T-helper 2 cell treated with Interferon-gamma antibody and Interleukin-4, amounts not matched to agents 100 ng/mL and 5 ng/mL, for 36 hours (primary cell): ENCODE results near the gene SLC46A3. TPM values are rescaled to one million over a fixed set of nuclear protein-coding genes. Genes with fewer than 3 reads are reported as not detected.
"Not testable (repeated sequence)": the region's sequence is repeated elsewhere in the genome, so short reads cannot be mapped to it uniquely, and the experiment has no call there.

Source experiments
- intact Hi-C: fragments of 100-400 bp; cut with micrococcal nuclease; formaldehyde crosslinking; loops from one replicate; pipeline ENCODE4 v1.15.1; 2023
- total RNA-seq: library from RNA; stranded (reverse); gene quantifications from 2 replicates; pipeline ENCODE4 v1.2.3, GENCODE V29; 2022

Gene SLC46A3
- total RNA-seq, 1 donor from 2014 or later: 10.5 TPM

DNA sequence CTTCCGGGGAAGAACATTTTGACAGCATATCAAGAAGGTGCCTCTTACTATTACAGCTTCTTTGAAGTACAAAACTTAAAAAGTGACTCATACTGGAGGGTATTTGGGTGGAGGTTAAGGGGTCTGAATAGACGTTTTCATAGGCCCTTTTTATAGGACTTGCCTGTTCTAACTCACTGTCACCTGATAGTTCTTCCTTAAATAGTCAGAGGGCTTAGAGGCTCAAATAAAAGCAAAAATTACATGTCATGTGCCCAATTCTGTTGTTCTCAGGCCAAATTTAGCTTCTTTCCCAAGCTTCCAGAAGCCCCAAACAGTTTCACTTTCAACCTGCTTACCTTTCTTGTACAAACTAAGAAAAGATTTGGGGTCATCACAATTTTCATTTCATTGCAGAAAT is 16.1 kb upstream of the SLC46A3 start:
- intact Hi-C loops: no loop called here

GRCh38 chr13:28730762-28731161 is 12.0 kb upstream of the SLC46A3 start:
- intact Hi-C loops: no loop called here

GRCh38 chr13:28729541-28729940 is 10.8 kb upstream of the SLC46A3 start:
- intact Hi-C loops: no loop called here

DNA sequence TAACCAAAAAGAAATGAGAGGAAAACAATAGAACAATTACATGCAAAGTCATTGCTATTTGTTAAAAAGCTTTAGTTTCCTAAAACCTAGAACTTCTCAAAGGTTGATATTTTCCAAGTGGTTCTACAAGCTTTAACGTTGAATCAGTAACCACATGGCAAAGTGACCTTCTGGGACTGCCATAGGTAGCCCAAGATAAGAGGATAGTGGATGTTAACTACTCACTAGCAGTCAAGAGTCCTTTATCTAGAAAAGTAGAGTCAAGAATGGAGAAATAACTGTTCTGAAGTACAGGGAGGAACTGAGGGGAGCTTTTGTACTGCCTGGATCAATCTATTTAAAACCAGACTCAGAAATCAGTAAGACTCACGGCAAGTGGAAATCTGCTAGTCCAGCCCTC is 9.9 kb upstream of the SLC46A3 start:
- intact Hi-C loops: no loop called here

DNA sequence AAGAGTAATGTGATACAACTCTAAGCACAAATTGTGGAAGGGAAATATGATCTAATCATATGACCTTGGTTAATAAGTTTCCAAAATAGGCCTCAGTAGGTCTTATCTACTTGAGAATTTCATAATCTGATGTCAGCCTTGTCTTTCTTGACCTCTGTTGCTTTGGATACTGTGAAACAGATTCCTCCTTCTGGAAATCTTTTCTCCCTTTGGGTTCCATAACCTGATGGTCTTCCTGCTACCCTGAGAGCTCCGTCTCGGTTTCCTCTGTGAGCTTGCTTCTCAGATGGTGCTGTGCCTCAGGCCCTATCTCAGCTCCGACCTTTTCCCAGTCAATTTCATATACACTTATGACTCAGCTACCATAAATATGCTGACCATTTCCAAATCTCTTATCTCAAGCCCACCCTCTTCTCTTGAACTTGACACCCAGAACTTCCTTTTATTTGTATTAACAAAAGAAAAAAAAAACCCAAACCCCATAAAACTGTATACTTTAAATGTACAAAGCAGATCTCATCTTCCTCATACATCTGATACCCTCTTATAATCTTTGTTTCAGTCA is 6.4 kb upstream of the SLC46A3 start:
- intact Hi-C loops: no loop called here

GRCh38 chr13:28723806-28724205 is 5.0 kb upstream of the SLC46A3 start:
- intact Hi-C loops: no loop called here

- intact Hi-C loops: loop anchor here (2.0 to 10.0 kb wide), 2 partner anchors 61 to 1265 kb away; partner anchors contain the start of genes MTIF3 and POMP
These were observed 671 bp upstream of the SLC46A3 start for GRCh38 chr13:28719227-28720055.

GRCh38 chr13:28718196-28718542 is 601 bp downstream of the SLC46A3 start:
- intact Hi-C loops: loop anchor here (2.0 to 10.0 kb wide), 2 partner anchors 59 to 1263 kb away; partner anchors contain the start of genes MTIF3 and POMP

DNA sequence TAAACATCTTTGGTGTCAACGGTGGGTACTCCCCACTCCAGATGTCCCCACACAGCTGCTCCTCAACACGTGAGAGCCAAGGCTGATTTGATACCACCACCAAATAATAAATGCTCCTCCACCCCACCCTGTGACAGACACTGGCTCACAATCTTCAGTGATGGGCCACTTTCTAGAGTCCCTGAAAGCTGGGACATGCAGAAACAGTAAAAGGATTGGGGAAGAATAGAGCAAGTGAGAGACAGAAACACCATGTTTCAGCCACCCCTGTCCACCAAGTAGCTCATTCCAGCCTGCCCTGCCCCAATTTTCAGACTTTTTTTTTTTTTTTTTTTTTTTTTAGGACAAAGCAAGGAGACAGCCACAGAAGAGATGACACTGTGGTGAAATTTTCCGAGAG is 1.6 kb downstream of the SLC46A3 start:
- intact Hi-C loops: loop anchor here (10.0 kb wide), 1 partner anchor 1262 kb away; the partner anchor contains the start of gene MTIF3

- intact Hi-C loops: loop anchor here (10.0 kb wide), 1 partner anchor 1262 kb away; the partner anchor contains the start of gene MTIF3
These were observed 2.3 kb downstream of the SLC46A3 start for GRCh38 chr13:28716511-28716910.

DNA sequence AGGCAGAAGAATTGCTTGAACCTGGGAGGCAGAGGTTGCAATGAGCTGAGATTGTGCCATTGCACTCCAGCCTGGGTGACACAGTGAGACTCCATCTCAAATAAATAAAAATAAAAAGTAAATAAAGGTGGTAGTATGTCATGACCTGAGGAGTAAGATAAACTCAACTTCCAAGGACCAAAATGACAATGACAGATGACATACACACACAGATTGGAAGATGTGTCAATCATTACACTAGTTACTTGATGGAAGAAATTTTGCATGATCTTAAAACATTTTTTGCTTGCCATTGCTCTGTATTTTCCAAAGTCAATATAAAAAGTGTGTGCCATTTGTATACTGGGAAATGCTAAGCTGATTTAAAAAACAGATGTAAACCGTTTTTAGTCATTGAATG is 4.1 kb downstream of the SLC46A3 start:
- intact Hi-C loops: loop anchor here (10.0 kb wide), 1 partner anchor 1260 kb away; the partner anchor contains the start of gene MTIF3

GRCh38 chr13:28710161-28710560 is 8.6 kb downstream of the SLC46A3 start:
- intact Hi-C loops: loop anchor here (10.0 kb wide), 1 partner anchor 1255 kb away; the partner anchor contains the start of gene MTIF3

- intact Hi-C loops: loop anchor here (2.0 kb wide), 1 partner anchor 49 kb away; the partner anchor contains the start of gene POMP
These were observed 10.9 kb downstream of the SLC46A3 start for GRCh38 chr13:28707629-28708427.

- intact Hi-C loops: no loop called here
These were observed 13.2 kb downstream of the SLC46A3 start for GRCh38 chr13:28705461-28706083.

- intact Hi-C loops: no loop called here
These were observed 13.9 kb downstream of the SLC46A3 start for GRCh38 chr13:28704919-28705318.

- intact Hi-C loops: no loop called here
These were observed 14.5 kb downstream of the SLC46A3 start for GRCh38 chr13:28704282-28704681.

- intact Hi-C loops: no loop called here
These were observed 19.5 kb downstream of the SLC46A3 start for GRCh38 chr13:28699246-28699645.

GRCh38 chr13:28697441-28697840 is 21.3 kb downstream of the SLC46A3 start:
- intact Hi-C loops: no loop called here

DNA sequence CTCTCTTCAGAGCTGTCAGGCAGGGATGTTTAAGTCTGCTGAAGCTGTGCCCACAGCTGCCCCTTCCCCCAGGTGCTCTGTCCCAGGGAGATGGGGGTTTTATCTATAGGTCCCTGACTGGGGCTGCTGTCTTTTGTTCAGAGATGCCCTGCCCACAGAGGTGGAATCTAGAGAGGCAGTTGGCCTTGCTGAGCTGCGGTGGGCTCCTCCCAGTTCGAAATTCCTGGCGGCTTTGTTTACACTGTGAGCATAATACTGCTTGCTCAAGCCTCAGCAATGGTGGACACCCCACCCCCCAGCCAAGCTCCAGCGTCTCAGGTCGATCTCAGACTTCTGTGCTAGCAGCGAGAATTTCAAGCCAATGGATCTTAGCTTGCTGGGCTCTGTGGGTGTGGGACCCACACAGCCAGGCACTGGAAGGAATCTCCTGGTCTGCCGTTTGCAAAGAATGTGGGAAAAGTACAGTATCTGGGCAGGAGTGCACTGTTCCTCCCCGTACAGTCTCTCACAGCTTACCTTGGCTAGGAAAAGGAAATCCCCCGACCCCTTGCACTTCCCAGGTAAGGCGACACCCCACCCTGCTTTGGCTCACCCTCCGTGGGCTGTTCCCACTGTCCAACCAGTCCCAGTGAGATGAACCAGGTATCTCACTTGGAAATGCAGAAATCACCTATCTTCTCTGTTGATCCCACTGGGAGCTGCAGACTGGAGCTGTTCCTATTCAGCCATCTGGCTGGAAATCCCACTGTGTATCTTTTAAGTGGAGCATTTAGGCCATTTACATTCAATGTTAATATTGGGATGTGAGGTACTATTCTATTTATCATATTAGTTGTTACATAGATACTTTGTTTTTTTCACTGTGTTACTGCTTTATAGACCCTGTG is 24.9 kb downstream of the SLC46A3 start:
- intact Hi-C loops: not testable (repeated sequence)

GRCh38 chr13:28685892-28686291 is 32.9 kb downstream of the SLC46A3 start:
- intact Hi-C loops: no loop called here
